ENCODE measurements around the gene LRRTM3. TPM values are rescaled to one million over a fixed set of nuclear protein-coding genes. Genes with fewer than 3 reads are reported as not detected.

The LRRTM3 gene
- total and polyA plus RNA-seq, 3 experiments from 2014 or later = not detected

DNA sequence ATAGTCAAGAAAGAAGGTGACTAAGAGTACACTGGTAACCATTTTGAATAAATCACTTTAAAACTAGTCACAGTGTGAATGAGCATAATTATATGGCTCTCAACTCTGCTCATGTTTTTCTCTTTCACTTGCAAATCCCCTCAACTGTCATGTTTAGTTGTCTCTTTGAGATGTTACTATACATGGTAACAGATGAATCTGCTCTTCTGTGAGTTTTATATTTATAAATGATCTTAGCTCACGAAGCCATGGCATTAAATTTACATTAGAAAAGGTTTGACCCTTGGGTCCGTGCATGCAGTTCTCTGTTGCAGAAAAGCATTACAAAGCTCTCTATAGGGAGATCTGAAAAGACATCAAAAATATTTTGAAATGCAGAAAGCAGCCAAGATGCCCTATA is 33.0 kb upstream of the LRRTM3 start:
- no peaks in the 10 kb centered on the region for H3K36me3 ChIP-seq (ENCODE audit: insufficient read depth, low read length)
- CTCF ChIA-PET = no interaction called here
- Mint-ChIP-seq H3K9me3 (peaks cover 3 to 13% (median 6%) of the 10 kb centered on the region in 5 donors), H3K27ac (no peak overlapping the region), H3K4me1 (no peaks in the 10 kb centered on the region), H3K4me3 (no peak overlapping the region), H3K36me3 (no peaks in the 10 kb centered on the region), H3K27me3 (no peaks in the 10 kb centered on the region)
- no peaks in the 10 kb centered on the region for H3K27me3 ChIP-seq (ENCODE audit: insufficient read depth, low read length, poor library complexity, severe bottlenecking)
- H3K4me1 ChIP-seq (ENCODE audit: insufficient read depth, low read length) = no peaks in the 10 kb centered on the region
- POLR2A ChIA-PET = no interaction called here
- no peak overlapping the region for H3K27ac ChIP-seq (ENCODE audit: low read depth, low read length)
- no peak overlapping the region for H3K4me3 ChIP-seq (ENCODE audit: low read length)
- DNase-seq = no peak
- H3K9me3 ChIP-seq (ENCODE audit: low read length) = no peaks in the 10 kb centered on the region

DNA sequence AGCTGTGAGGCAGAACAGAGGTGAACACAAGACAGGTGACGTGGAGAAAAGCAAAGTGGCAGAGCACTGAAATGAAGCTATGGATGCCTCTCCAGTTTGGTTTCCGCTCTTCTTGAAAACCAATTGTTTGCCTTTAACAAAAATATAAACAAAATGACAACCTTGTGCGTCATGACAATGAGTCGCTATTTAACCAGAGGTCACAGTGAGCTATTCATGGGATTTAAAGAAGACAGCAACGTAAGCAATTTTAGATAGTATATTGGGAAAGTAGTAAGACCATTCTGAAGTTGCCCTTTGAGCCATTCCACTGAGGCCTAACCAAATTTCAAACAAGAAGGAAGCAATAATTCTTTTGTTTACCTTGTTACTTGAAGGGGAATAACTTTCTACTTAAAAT is 15.2 kb upstream of the LRRTM3 start:
- CTCF ChIA-PET = no interaction called here
- Histone ChIP-seq H3K9me3 (ENCODE audit: low read length) (no peaks in the 10 kb centered on the region), H3K4me3 (ENCODE audit: low read length) (no peak overlapping the region), H3K27ac (ENCODE audit: low read depth, low read length) (no peak overlapping the region), H3K4me1 (ENCODE audit: insufficient read depth, low read length) (no peaks in the 10 kb centered on the region), H3K27me3 (ENCODE audit: insufficient read depth, low read length, poor library complexity, severe bottlenecking) (no peaks in the 10 kb centered on the region), H3K36me3 (ENCODE audit: insufficient read depth, low read length) (no peaks in the 10 kb centered on the region)
- Mint-ChIP-seq H3K4me3 (no peak overlapping the region), H3K27ac (no peak overlapping the region), H3K4me1 (no peaks in the 10 kb centered on the region), H3K36me3 (no peaks in the 10 kb centered on the region), H3K9me3 (peaks cover 0 to 18% (median 3%) of the 10 kb centered on the region in 5 donors), H3K27me3 (no peaks in the 10 kb centered on the region)
- no peak for DNase-seq
- POLR2A ChIA-PET = no interaction called here

DNA sequence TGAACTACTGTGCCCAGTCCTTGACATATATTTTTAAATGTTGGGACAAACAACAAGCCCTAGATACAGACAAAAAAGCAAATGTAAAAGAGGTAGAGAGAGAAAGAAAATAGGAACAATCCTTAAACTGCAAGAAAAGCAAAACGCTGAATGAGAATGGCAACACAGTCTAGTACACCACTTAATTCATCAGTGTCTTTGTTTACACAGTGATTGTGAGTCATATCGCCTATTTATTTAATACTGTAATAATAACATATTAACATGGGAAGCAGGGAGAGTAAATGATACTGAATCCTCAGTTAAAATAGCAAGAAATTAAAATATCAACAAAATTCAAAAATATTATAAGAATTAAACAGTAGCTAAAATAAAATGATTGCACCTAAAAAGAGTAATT is 9.8 kb upstream of the LRRTM3 start:
- DNase-seq = no peak
- H3K4me1 ChIP-seq (ENCODE audit: insufficient read depth, low read length) = no peaks in the 10 kb centered on the region
- H3K36me3 Mint-ChIP-seq = no peaks in the 10 kb centered on the region
- no peak overlapping the region for H3K4me3 ChIP-seq (ENCODE audit: low read length)
- no peak overlapping the region for H3K4me3 Mint-ChIP-seq
- ChIA-PET CTCF (no interaction called here), POLR2A (no interaction called here)
- no peaks in the 10 kb centered on the region for H3K9me3 ChIP-seq (ENCODE audit: low read length)
- no peaks in the 10 kb centered on the region for H3K27me3 Mint-ChIP-seq
- H3K27me3 ChIP-seq (ENCODE audit: insufficient read depth, low read length, poor library complexity, severe bottlenecking) = no peaks in the 10 kb centered on the region
- no peaks in the 10 kb centered on the region for H3K4me1 Mint-ChIP-seq
- H3K27ac ChIP-seq (ENCODE audit: low read depth, low read length) = no peak overlapping the region
- no peak overlapping the region for H3K27ac Mint-ChIP-seq
- H3K9me3 Mint-ChIP-seq = peaks cover 0 to 8% (median 3%) of the 10 kb centered on the region in 5 donors
- H3K36me3 ChIP-seq (ENCODE audit: insufficient read depth, low read length) = no peaks in the 10 kb centered on the region

DNA sequence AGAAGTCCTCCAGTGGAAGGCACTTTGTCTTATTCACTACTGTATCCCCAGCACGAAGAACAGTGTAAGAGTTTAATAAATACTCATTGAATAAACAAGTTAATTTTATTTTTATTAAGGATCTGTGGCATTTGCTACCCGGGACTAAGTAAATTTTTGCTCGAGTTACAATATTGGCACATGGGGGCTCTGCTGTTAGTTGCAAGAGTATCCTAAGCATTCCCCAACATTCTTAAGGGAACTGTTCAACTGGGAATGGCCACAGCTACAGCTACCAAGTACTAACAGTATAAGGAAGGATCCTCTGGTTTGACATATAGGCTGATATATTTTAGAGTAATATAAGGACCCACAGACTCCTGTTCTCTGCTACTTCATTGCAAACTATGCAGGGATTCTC is 8.7 kb upstream of the LRRTM3 start:
- no peak overlapping the region for H3K27ac ChIP-seq (ENCODE audit: low read depth, low read length)
- H3K27me3 ChIP-seq (ENCODE audit: insufficient read depth, low read length, poor library complexity, severe bottlenecking) = no peaks in the 10 kb centered on the region
- no peaks in the 10 kb centered on the region for H3K36me3 ChIP-seq (ENCODE audit: insufficient read depth, low read length)
- no peaks in the 10 kb centered on the region for H3K4me1 ChIP-seq (ENCODE audit: insufficient read depth, low read length)
- H3K36me3 Mint-ChIP-seq = peaks cover 0 to 2% (median 0%) of the 10 kb centered on the region in 3 donors
- H3K27ac Mint-ChIP-seq = no peak overlapping the region
- DNase-seq = no peak
- H3K4me3 ChIP-seq (ENCODE audit: low read length) = no peak overlapping the region
- peaks cover 0 to 8% (median 3%) of the 10 kb centered on the region in 5 donors for H3K9me3 Mint-ChIP-seq
- H3K4me3 Mint-ChIP-seq = no peak overlapping the region
- H3K27me3 Mint-ChIP-seq = no peaks in the 10 kb centered on the region
- ChIA-PET CTCF (no interaction called here), POLR2A (no interaction called here)
- H3K4me1 Mint-ChIP-seq = no peaks in the 10 kb centered on the region
- H3K9me3 ChIP-seq (ENCODE audit: low read length) = no peaks in the 10 kb centered on the region

DNA sequence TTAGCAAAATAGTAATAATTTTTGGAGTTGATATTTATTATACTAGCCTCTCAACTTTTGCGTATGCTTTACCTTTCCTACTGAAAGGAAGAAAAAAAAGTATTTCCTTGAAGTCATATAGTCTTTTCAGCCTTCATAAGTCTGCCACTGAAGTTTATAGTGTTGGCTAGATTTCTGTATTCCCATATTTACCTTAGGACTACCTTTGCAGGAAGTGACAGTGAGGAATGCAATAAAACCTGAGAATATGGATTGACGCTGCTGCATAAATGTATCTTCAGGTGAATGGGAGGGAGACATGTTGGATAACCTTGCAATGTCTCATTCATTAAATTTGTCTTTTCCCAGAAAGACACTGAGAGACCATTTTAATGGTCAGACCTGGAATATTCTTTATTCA is 6.6 kb upstream of the LRRTM3 start:
- no peak overlapping the region for H3K4me3 ChIP-seq (ENCODE audit: low read length)
- H3K36me3 Mint-ChIP-seq = peaks cover 0 to 2% (median 0%) of the 10 kb centered on the region in 3 donors
- no peaks in the 10 kb centered on the region for H3K4me1 ChIP-seq (ENCODE audit: insufficient read depth, low read length)
- no peaks in the 10 kb centered on the region for H3K27me3 ChIP-seq (ENCODE audit: insufficient read depth, low read length, poor library complexity, severe bottlenecking)
- H3K27me3 Mint-ChIP-seq = peaks cover 0 to 2% of the 10 kb centered on the region in 2 donors
- no peaks in the 10 kb centered on the region for H3K4me1 Mint-ChIP-seq
- peaks cover 0 to 8% (median 1%) of the 10 kb centered on the region in 5 donors for H3K9me3 Mint-ChIP-seq
- no peak overlapping the region for H3K4me3 Mint-ChIP-seq
- ChIA-PET CTCF (no interaction called here), POLR2A (no interaction called here)
- no peaks in the 10 kb centered on the region for H3K36me3 ChIP-seq (ENCODE audit: insufficient read depth, low read length)
- no peak overlapping the region for H3K27ac ChIP-seq (ENCODE audit: low read depth, low read length)
- no peak for DNase-seq
- no peak overlapping the region for H3K27ac Mint-ChIP-seq
- H3K9me3 ChIP-seq (ENCODE audit: low read length) = no peaks in the 10 kb centered on the region

DNA sequence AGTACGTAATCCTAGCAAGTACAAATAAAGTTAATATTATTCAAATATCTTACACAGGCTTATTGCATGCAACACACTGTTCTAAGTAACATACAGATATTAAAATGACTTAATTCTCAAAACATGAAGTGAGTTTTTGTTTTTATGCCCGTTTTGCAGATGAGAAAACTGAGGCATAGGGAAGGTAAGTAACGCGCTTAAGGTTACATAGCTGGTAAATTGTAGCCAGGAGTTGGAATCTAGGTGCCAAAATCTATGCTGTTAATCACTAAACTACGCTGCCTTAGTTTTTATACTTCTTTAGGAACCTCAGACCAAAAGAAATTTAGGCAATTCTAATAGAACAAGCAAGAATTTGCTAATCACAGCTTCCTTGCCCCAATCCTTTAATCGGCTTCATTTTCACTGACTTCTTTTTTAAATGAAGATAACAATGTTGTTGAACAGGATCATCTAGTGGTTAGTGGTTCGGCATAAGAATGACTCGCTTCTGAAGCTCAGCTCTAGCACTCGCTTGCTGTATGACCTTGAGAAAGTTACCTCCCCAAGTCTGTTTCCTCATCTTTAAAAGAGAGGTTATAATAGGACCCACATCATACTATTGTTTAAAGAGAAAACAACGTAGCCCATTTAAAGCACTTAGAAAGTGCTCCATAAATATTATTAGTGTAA is 1.0 kb upstream of the LRRTM3 start:
- ChIA-PET POLR2A (no interaction called here), CTCF (no interaction called here)
- H3K27me3 Mint-ChIP-seq = peaks cover 7 to 30% of the 10 kb centered on the region in 2 donors
- peaks cover 0 to 3% (median 0%) of the 10 kb centered on the region in 3 donors for H3K36me3 Mint-ChIP-seq
- no peaks in the 10 kb centered on the region for H3K27me3 ChIP-seq (ENCODE audit: insufficient read depth, low read length, poor library complexity, severe bottlenecking)
- DNase-seq = no peak
- H3K27ac Mint-ChIP-seq = no peak overlapping the region
- no peaks in the 10 kb centered on the region for H3K4me1 ChIP-seq (ENCODE audit: insufficient read depth, low read length)
- H3K27ac ChIP-seq (ENCODE audit: low read depth, low read length) = no peak overlapping the region
- peaks cover 0 to 3% (median 0%) of the 10 kb centered on the region in 3 donors for H3K4me1 Mint-ChIP-seq
- no peak overlapping the region for H3K4me3 Mint-ChIP-seq
- H3K36me3 ChIP-seq (ENCODE audit: insufficient read depth, low read length) = no peaks in the 10 kb centered on the region
- peaks cover 0 to 3% (median 1%) of the 10 kb centered on the region in 5 donors for H3K9me3 Mint-ChIP-seq
- H3K9me3 ChIP-seq (ENCODE audit: low read length) = no peaks in the 10 kb centered on the region
- H3K4me3 ChIP-seq (ENCODE audit: low read length) = no peak overlapping the region

DNA sequence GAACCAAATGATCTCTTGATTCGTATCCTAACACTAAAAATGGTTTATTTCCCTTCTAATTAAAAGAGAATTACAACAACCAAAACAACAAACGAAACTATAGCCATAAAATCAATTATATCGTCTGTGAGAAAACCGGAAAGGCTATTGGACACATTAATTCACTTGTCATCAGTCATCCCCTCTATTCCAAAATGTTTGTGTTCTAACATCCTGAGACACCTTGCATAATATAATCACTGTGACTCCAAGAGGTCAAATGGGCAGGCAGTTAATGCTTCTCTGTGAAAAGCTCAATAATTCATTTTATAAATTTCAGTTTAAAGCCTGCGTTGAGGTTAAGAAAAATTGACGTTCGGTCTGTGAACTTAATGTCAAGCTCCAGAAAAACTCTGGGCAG is 463 bp upstream of the LRRTM3 start:
- Mint-ChIP-seq H3K9me3 (peaks cover 0 to 3% (median 1%) of the 10 kb centered on the region in 5 donors), H3K4me1 (peaks cover 0 to 3% (median 0%) of the 10 kb centered on the region in 3 donors), H3K36me3 (peaks cover 0 to 3% (median 0%) of the 10 kb centered on the region in 3 donors), H3K27ac (no peak overlapping the region), H3K27me3 (peaks cover 7 to 30% of the 10 kb centered on the region in 2 donors), H3K4me3 (no peak overlapping the region)
- H3K36me3 ChIP-seq (ENCODE audit: insufficient read depth, low read length) = no peaks in the 10 kb centered on the region
- no peaks in the 10 kb centered on the region for H3K9me3 ChIP-seq (ENCODE audit: low read length)
- no peak overlapping the region for H3K27ac ChIP-seq (ENCODE audit: low read depth, low read length)
- no peaks in the 10 kb centered on the region for H3K27me3 ChIP-seq (ENCODE audit: insufficient read depth, low read length, poor library complexity, severe bottlenecking)
- H3K4me1 ChIP-seq (ENCODE audit: insufficient read depth, low read length) = no peaks in the 10 kb centered on the region
- no peak overlapping the region for H3K4me3 ChIP-seq (ENCODE audit: low read length)
- DNase-seq = no peak
- ChIA-PET POLR2A (no interaction called here), CTCF (no interaction called here)

DNA sequence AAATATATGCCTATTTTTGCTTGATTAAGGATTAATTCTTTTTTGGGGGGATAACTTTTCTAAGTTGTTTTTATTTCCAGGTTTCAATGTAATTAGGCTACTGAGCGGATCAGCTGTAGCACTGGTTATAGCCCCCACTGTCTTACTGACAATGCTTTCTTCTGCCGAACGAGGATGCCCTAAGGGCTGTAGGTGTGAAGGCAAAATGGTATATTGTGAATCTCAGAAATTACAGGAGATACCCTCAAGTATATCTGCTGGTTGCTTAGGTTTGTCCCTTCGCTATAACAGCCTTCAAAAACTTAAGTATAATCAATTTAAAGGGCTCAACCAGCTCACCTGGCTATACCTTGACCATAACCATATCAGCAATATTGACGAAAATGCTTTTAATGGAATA is 1.0 kb downstream of the LRRTM3 start:
- peaks cover 7 to 30% of the 10 kb centered on the region in 2 donors for H3K27me3 Mint-ChIP-seq
- Histone ChIP-seq H3K27me3 (ENCODE audit: insufficient read depth, low read length, poor library complexity, severe bottlenecking) (no peaks in the 10 kb centered on the region), H3K9me3 (ENCODE audit: low read length) (no peaks in the 10 kb centered on the region), H3K27ac (ENCODE audit: low read depth, low read length) (no peak overlapping the region), H3K4me3 (ENCODE audit: low read length) (no peak overlapping the region), H3K36me3 (ENCODE audit: insufficient read depth, low read length) (no peaks in the 10 kb centered on the region), H3K4me1 (ENCODE audit: insufficient read depth, low read length) (no peaks in the 10 kb centered on the region)
- H3K36me3 Mint-ChIP-seq = peaks cover 0 to 1% (median 0%) of the 10 kb centered on the region in 3 donors
- H3K9me3 Mint-ChIP-seq = peaks cover 0 to 4% (median 0%) of the 10 kb centered on the region in 5 donors
- no peak overlapping the region for H3K4me3 Mint-ChIP-seq
- peaks cover 0 to 3% (median 0%) of the 10 kb centered on the region in 3 donors for H3K4me1 Mint-ChIP-seq
- no peak overlapping the region for H3K27ac Mint-ChIP-seq
- CTCF ChIA-PET = no interaction called here
- POLR2A ChIA-PET = no interaction called here
- DNase-seq = no peak

Data from CD8-positive, alpha-beta memory T cell (primary cell).